Medulla oblongata (tissue), 1 donor: ENCODE data around the gene HCRTR1.

Experiments used
- DNase-seq: peaks from one replicate; pipeline ENCODE4 v3.0.0-alpha.2; 2015; ENCODE audit errors: extremely low spot score

Gene HCRTR1

DNA sequence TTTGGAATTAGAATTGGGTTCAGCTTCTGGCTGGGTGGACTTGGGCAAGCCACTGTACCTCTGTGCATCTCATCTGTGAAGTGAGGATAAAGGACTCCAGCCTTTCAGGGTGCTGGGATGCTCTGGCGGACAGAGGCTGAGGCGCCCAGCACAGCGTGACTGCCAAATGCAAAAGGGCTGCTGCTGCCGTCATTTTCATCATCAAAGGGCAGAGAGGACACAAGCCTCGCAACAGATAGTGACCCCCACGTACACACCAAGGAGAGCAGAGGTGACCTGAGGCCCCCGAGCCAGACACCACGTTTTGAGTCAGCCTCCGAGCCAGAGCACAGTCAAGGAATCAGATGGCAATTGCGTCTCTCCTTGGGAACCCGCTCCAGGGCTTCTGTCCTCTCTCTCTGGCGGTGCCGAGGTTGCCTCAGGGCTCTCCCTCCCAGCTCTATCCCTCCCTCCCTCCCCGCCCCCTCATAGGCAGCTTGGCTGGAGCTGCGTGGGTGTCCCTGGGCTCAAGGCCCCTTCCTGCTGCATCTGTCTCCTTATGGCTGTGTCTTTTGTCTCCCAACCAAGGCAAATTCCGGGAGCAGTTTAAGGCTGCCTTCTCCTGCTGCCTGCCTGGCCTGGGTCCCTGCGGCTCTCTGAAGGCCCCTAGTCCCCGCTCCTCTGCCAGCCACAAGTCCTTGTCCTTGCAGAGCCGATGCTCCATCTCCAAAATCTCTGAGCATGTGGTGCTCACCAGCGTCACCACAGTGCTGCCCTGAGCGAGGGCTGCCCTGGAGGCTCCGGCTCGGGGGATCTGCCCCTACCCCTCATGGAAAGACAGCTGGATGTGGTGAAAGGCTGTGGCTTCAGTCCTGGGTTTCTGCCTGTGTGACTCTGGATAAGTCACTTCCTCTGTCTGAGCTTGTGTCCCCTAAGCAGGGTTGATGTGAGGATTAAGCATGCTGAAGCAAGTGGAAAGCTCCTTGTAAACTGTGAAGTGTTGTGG, 9.0 kb downstream of the HCRTR1 start:
- no peak for DNase-seq

DNA sequence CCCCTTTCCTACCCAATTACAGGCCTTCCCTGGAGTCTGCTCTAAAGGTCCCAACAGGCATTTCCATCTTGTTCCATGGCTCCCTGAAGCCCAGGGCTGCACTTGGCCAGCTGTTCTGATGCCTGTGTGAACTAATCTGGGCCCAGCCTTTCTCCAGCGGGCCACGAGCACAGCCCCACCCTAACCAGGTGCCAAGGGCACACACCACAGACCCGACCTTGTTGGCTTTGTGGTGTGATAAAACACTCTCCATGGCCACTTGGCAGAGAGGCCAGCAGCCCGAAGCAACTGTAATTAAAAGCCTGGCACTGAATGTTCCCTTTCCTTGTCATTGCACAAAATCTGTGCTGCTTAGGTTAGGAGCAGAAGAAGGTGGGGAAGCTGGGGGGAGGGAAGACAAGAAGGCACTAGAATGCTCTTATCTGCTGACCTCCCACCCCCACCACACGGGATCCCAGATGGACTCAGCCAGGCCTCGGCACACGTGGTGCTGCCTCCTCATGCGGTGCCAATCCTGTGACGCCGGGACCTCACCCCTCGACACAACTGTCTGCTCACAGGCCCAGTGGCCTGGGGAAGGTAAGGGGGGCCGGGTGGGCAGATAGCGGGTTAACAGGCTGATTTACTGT, 9.9 kb downstream of the HCRTR1 start:
- DNase-seq, result no peak

DNA sequence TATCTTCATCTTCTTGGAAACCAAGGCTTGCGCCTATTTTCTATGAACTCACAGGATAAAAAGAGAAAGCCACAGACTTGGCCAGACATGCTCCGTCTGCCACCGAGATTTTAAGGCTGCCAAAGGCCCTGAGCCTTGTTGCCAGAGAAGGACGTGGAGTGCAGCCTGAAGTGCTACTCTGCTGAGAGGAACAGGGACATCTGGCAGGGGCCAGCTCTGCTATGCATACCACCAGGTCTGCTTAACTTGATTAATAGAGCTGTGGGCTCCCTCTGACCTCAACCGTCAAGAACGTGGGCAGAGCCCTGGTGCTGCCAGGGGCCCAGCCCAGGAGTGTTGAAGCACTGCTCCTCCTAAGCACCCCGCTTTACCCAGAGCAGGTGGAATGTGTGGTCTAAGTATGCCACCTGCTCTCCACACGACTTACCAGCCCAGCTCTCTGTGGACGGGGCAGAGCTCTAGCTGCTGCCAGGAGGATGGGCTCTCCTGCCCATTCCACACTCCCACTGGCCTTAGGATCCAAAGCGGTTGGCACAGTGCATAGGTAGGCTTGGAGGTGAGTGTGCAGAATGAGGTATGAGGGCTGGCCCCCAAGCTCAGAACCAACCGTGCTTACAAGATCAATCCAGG, 10.6 kb downstream of the HCRTR1 start:
- peak; percentile 60 for DNase-seq

DNA sequence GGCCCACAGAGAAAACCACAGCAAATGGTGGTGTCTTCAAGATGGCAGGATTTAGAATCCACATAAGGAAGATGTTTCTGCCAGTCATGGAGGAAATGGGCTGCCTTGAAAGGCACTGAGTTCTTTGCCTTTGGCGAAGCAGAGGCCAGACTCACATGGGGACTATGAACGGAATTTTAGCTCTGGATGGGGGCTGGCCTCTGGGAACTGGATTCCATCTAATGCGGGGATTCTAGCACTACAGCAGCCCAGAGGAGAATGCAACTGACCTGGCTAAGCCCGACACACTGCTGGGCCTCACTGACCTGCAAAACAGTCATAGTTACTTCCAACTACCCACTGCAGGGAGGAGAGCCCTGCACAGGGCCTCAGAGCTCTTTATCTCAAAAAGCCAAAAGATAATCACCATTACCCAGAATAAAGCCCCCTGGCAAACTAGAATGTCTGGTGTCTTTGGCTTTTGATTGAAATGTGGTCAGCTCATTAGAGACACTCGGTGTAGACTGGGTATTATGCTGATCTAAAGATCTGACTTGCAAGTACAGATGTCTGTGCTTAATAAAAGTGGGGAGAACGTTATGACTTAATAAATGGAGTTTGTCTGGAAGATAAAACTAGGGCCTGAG, 11.6 kb downstream of the HCRTR1 start:
- no peak for DNase-seq

GRCh38 chr1:31632649-31633048, 15.2 kb downstream of the HCRTR1 start:
- no peak for DNase-seq

GRCh38 chr1:31633117-31633516, 15.6 kb downstream of the HCRTR1 start:
- no peak for DNase-seq

- DNase-seq, result no peak
Observed at GRCh38 chr1:31637915-31638673, 20.6 kb downstream of the HCRTR1 start.

- no peak for DNase-seq
Observed at GRCh38 chr1:31639543-31639942, 22.1 kb downstream of the HCRTR1 start.

GRCh38 chr1:31640179-31640578, 22.7 kb downstream of the HCRTR1 start:
- no peak for DNase-seq

DNA sequence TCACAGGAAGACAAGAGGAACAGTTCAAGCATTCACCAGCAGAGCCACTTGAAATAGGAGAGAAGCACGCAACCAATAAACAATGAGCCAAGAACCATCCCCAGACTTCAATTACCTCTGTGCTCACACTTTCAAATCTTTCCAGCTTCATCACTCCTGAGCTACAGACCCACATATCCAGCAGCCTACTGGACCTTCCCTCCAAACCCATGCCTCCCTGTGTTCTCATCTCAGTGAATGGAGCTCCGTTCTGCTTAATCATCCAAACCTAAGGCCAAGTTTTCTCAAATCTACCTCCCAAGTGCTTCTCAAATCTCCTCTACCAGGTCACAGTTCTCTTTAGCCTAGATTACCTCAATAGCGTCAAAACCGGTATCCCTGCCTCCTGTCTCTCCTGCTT, 23.5 kb downstream of the HCRTR1 start:
- DNase-seq, result no peak

DNA sequence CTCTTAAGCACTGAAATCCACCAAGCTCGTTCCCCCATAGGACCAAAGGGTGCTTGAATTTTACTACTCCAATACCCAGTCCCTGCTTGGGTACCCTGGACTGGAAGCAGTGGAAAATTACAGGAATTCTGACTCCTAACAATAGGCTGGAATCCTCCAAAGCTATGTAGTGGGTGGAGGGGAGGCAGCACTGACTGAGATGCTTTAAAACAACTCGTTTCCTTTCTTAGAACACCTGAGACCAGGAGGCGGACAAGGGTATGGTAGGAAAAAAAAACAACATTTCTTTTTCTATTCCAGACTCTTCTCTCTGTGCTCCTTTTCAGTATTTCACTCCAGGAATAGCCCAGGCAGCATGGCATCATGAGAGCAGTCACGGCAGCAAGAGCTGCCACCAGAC, 24.9 kb downstream of the HCRTR1 start:
- DNase-seq, result no peak

- no peak for DNase-seq
Observed at GRCh38 chr1:31642897-31643296, 25.4 kb downstream of the HCRTR1 start.

DNA sequence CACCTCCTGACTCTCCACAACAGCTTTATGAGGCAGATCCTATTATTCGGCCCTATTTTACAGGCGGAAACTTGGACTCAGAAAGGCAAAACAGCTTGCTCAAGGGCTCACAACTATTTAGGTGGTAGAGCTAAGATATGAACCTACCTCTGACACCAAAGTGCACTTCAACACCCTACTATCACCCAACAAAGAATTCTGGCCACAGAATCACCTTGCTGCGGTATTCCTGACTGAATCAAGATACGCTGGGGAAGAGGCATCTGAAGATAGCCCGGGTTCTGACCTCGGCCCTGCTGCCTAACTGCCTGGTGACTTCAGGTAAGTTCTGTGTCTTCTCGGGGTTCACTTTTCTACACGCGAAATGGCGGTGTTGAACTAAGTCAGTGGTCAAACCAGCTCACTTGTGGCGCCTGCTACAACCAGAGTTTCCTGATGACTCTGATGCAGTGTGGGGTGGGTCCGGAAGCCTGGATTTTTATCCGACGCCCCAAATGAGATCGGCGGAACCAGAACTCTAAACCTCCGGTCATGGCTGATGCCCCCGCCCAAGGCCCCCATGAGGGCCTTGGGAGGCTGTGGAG, 26.6 kb downstream of the HCRTR1 start:
- DNase-seq, result no peak

DNA sequence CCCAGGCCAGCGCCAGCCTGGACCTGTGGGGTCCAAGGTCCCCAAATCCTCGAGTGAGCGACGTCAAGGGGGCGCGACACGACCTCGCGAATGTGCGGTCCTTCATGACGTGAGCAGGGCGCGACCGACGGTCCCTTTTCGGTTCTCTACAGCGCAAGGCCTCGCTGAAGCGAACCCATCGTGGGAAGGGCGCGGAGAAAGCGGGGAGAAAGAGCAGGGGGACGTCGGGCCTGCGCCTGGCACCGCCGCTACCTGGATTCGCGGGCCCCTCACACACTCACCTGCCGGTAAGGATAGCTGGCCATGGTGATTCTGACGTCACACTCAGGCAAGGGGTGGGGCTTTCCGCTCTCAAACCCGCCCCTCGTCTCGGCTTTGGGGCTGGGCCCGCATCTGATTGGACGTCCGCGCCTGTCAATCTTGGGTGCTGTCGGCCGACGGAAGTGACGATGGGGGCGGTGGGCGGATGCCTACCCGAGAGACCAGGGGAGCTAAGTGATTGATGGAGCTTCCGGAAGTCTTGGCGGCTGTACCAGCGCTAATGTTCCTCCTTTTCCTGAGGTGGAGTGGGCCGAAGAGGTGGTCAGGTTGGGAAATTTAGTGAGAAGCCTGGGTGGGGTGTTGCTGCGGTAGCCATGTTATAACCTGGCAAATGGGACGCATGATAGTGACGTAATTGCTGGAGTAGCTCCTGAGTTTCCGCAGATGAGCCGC, 27.2 kb downstream of the HCRTR1 start, which contains the start of gene PEF1:
TSS of gene PEF1 (minus strand) at position 317 of the 714 bp plus-strand sequence. CDS start at position 305, 12 bp downstream.
- peak; percentile 99 for DNase-seq

DNA sequence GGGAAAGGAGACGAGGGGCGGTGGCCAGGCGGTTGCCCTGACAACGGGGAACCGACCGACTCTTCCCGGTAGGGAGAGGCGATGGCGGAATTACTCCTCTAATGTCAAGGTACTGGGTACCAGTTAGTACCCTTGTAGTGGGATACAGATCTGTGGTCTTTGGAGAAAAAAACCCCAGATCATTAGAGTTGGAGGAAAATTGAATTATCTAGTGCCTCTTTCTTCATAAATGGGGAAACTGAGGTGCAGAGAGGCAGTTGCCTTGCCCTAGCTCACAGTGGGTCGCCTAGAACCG, 27.7 kb downstream of the HCRTR1 start:
- no peak for DNase-seq

GRCh38 chr1:31646259-31646960, 28.9 kb downstream of the HCRTR1 start:
- DNase-seq, result no peak

DNA sequence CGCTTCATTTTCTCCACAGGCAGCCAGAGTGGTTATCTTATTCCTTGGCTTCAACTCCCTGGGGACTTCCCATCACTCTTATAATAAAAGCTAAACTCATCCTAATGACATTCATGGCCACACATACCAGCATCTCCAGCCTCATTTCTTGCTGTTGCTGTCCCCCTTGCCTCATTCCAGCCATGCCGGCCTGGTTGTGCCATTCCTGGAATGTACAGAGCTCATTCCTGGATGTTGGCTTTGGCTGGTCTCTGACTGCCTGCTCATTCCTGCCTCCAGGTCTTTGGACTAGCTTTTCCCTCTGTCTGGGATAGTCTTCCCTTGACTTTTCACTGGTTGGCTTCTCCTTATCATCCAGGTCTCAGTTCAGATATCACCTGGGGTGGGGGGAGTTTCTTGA, 29.6 kb downstream of the HCRTR1 start:
- DNase-seq, result no peak

DNA sequence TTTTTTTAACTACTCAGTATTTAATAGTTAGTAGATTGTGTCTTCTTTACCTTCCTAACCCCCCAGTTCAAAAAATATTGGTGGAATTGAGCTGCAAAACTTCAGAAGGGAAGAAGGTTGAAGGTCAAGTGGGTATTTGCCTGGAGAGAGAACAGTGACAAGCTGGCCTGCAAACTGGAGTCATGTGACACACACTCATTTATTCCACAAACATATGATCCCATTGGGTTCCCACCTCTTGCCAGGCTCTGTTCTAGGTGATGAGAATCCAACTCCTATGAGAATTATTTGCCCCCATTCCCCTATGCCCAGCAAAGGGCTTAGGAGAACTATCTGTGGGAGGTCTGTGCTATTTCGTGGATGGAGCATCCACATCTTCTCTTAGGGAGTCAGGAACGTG, 30.7 kb downstream of the HCRTR1 start:
- no peak for DNase-seq

- DNase-seq, result no peak
Observed at GRCh38 chr1:31648641-31649357, 31.3 kb downstream of the HCRTR1 start.
